ENCODE results near the gene LLGL1. TPM values are rescaled to one million over a fixed set of nuclear protein-coding genes. Genes with fewer than 3 reads are reported as not detected.
A peak's percentile ranks its signal among the peaks of the same experiment; 100 is the strongest.

The LLGL1 gene
- total RNA-seq, 1 experiment from 2014 or later, result 65.0 TPM

DNA sequence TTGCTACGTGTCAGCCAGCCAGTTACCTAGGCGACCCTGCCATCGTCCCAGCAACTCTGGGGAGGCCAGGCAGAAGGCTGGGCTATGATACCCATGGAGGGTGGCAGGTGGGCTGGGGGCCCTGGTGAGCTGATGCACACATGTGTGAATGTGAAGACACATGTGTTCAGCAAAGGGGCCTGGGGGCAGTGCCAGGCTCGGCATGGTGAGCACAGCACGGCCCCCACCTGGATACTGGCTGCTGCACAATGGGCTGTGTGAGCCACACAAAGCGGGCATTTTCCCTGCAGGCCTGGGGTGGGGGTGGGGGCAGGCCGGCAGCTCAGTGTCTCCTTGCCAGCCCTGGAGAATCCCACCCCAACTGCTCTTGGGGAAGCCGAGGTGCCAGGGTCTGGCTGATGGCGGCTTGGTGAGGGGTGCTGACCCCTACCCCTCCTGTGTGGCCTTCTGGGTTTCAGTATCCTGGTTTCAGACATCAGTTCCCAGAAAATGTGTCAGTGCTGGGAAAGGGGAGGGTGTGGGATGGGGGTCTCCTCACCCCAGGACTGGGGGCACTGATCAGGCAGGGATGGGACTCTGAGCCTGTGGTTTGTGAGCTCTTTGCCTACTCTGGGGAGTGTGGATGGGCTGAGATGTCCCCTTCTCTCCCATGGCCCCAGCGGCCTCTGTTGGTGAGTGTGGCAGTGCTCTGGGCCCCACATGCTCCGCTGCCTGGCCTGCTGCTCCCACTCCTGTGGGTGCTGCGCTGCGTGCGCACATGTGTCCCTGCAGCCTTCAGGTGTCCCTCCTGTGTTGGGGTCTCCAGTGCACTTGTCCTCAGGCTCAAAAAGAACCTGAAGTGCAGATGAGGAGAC lies 5.1 kb downstream of the LLGL1 start:
- Histone ChIP-seq H3K14ac (ENCODE audit: insufficient read depth, low read length) (no peak overlapping the region), H3K9ac (ENCODE audit: extremely low read depth, insufficient read length, low read length) (no peak overlapping the region), H3K4me2 (ENCODE audit: insufficient read depth, insufficient read length, low read length) (no peak overlapping the region), H3K4me1 (ENCODE audit: insufficient read depth, low read length) (no peaks in the 10 kb centered on the region), H2AFZ (ENCODE audit: low read length) (no peak overlapping the region), H2BK20ac (ENCODE audit: low read depth, low read length, poor library complexity, severe bottlenecking) (no peak overlapping the region), H3K23ac (ENCODE audit: insufficient read length, low read depth, low read length) (no peak overlapping the region), H3K9me3 (ENCODE audit: control insufficient read depth, low read depth, low read length) (no peaks in the 10 kb centered on the region), H4K5ac (ENCODE audit: insufficient read length, low read depth, low read length) (no peak overlapping the region), H2BK5ac (ENCODE audit: insufficient read length, low read length) (no peak overlapping the region), H2BK15ac (ENCODE audit: low read depth, low read length) (no peak overlapping the region), H3K23me2 (ENCODE audit: insufficient read length, low read depth, low read length, poor library complexity, severe bottlenecking) (peaks cover 6% of the 10 kb centered on the region), H2BK120ac (ENCODE audit: low read depth, low read length, poor library complexity, severe bottlenecking) (no peak overlapping the region), H3K4ac (ENCODE audit: low read depth, low read length) (no peak overlapping the region), H3K79me1 (ENCODE audit: insufficient read depth, low read depth, low read length, poor library complexity, severe bottlenecking) (peaks cover 9% of the 10 kb centered on the region), H3T11ph (ENCODE audit: low read length) (no peak overlapping the region), H3K27ac (ENCODE audit: insufficient read length, low read depth, low read length) (no peak overlapping the region), H4K91ac (ENCODE audit: insufficient read length, low read depth, low read length) (no peak overlapping the region), H3K79me2 (ENCODE audit: insufficient read depth, low read length) (peaks cover 25% of the 10 kb centered on the region; the same call in 1 of the 2 replicates), H3K56ac (ENCODE audit: insufficient read length, low read depth, low read length) (no peak overlapping the region), H3K27me3 (ENCODE audit: insufficient read depth, low read length) (no peaks in the 10 kb centered on the region), H2AK5ac (ENCODE audit: insufficient read length, low read length) (no peak overlapping the region), H4K8ac (replicated peaks; ENCODE audit: insufficient read length, low read depth, low read length) (no peak overlapping the region), H2BK12ac (ENCODE audit: insufficient read length, low read depth, low read length) (no peak overlapping the region), H4K20me1 (ENCODE audit: control insufficient read depth, insufficient read depth, insufficient read length) (no peaks in the 10 kb centered on the region), H3K18ac (ENCODE audit: insufficient read length, low read depth, low read length) (no peak overlapping the region)
- H3K36me3 Mint-ChIP-seq (ENCODE audit: insufficient read depth in 1 of 3, low read depth in 3 of 3), result peaks cover 10 to 30% (median 30%) of the 10 kb centered on the region in 3 experiments; a peak in 6 of 7 replicates
- WGBS (ENCODE audit: extremely low coverage, insufficient read length, low lambda C conversion rate), result no CpG with 5 or more reads among the region's 14 CpGs
- TF ChIP-seq, protein P1, sequence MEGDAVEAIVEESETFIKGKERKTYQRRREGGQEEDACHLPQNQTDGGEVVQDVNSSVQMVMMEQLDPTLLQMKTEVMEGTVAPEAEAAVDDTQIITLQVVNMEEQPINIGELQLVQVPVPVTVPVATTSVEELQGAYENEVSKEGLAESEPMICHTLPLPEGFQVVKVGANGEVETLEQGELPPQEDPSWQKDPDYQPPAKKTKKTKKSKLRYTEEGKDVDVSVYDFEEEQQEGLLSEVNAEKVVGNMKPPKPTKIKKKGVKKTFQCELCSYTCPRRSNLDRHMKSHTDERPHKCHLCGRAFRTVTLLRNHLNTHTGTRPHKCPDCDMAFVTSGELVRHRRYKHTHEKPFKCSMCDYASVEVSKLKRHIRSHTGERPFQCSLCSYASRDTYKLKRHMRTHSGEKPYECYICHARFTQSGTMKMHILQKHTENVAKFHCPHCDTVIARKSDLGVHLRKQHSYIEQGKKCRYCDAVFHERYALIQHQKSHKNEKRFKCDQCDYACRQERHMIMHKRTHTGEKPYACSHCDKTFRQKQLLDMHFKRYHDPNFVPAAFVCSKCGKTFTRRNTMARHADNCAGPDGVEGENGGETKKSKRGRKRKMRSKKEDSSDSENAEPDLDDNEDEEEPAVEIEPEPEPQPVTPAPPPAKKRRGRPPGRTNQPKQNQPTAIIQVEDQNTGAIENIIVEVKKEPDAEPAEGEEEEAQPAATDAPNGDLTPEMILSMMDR (conservative IDR thresholded peaks at IDR 0.05), result no peak
- H3K4me3 Mint-ChIP-seq, result no peak overlapping the region
- peaks cover 17 to 22% of the 10 kb centered on the region in 2 experiments for H3K4me1 Mint-ChIP-seq
- H3K27ac Mint-ChIP-seq, result peak overlapping the region in 1 of 3 experiments; percentile 44; a peak in 2 of 7 replicates
- no peaks in the 10 kb centered on the region; a peak in 1 of 5 replicates for H3K9me3 Mint-ChIP-seq
- DNase-seq, result no peak
- H3K27me3 Mint-ChIP-seq (ENCODE audit: low read depth), result no peaks in the 10 kb centered on the region

Measured in H9 (cell line).